ENCODE measurements around the gene GAB2. TPM values are rescaled to one million over a fixed set of nuclear protein-coding genes. Genes with fewer than 3 reads are reported as not detected.

Gene GAB2
- total and polyA plus RNA-seq, 2 of the 13 experiments (the other 11 are each of a cell fraction or from before 2014, with no cell fraction given) = 4.1 to 8.6 TPM

DNA sequence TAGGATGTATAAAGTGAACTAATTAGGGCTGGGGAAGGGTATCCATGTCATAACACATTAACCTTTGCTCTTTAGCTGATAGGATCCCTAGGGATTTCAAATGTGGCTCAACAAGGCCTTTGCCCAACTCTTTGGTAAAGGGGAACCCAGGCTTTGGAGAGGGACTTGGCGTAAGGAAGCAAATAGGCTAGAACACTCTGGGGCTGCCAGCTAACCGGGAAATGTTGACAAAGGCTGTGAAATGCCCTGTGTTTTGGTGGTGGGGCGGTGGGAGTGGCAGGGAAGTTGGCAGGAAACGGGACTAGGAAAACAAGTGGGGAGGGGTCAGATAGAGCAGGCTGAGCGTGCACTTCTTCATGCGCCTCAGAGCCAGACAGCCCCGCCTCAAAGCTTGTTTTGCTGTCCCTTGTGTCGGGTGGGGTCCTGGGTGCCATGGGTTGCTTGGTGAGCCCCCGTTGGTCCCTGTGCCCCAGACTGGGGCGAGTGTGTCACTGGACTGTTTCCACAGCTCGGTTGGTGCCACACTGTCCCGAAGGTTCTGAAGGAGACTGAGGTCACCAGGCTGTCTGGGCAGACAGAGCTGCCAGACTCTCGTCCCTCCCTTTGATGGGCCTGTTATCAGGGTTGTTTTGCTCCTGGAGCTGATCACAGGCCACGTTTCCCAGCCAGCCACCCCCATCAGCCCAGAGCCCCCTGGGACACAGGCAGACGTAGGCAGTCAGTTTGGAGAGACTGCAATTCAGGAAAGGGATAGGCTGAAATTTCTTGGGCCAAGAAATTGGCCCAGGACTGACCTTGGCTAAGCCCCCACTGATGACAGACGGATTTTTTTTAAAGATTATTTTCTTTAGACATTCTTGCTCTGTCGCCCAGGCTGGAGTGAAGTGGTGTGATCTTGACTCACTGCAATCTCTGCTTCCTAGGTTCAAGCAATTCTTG, 248.8 kb downstream of the GAB2 start:
- Histone ChIP-seq H3K27ac (ENCODE audit: extremely low read length, insufficient read depth, low read length) (no peak overlapping the region), H3K4me2 (ENCODE audit: low read depth, low read length) (peak overlapping the region; percentile 36), H2AFZ (ENCODE audit: low read length) (no peak overlapping the region), H4K20me1 (ENCODE audit: insufficient read depth, low read length) (no peaks in the 10 kb centered on the region; the same call in 1 of the 2 replicates), H3K36me3 (replicated peaks in 1 of 2; ENCODE audit: control insufficient read depth in 1 of 2, insufficient read depth in 2 of 2, low read length in 2 of 2) (peaks cover 0 to under 1% of the 10 kb centered on the region in 2 experiments; a peak in 2 of 5 replicates), H3K9me3 (ENCODE audit: low read length) (no peaks in the 10 kb centered on the region), H3K79me2 (ENCODE audit: insufficient read depth, low read length) (no peaks in the 10 kb centered on the region), H3K4me3 (replicated peaks in 1 of 3; ENCODE audit: insufficient read depth in 1 of 3, low read depth in 2 of 3, low read length in 3 of 3) (peak overlapping the region in 1 of 3 experiments; percentile 8; a peak in 1 of 6 replicates), H3K9ac (ENCODE audit: insufficient read depth, low read depth, low read length) (no peak overlapping the region), H3K4me1 (ENCODE audit: insufficient read depth, low read length) (peaks cover 38% of the 10 kb centered on the region), H3K27me3 (ENCODE audit: control insufficient read depth in 1 of 2, insufficient read depth in 2 of 2, low read length in 2 of 2) (no peaks in the 10 kb centered on the region)
- WGBS (ENCODE audit: low lambda C conversion rate) = 54% methylated on average over 10 of the region's 17 CpGs
- BruUV-seq (replicated peaks) = no TSS peak
- intact Hi-C loops (cut with micrococcal nuclease; ENCODE audit: unreplicated experiment) (no loop called here), in situ Hi-C loops (cut with HindIII; ENCODE audit: extremely low pct_ligation_motif_present, low pct_unique_long_range_greater_than_20kb) (no loop called here)
- DNase-seq (ENCODE audit: low spot score) = peak; percentile 64
- ChIA-PET CTCF (ENCODE audit: low intra/inter-chr PET ratio, low total read pairs) (no interaction called here), POLR2A (interaction anchor here (0.7 to 1.4 kb wide), 5 partner anchors 12 to 111 kb away, joined by 3 to 8 read pairs (median 3); partner anchors contain the start of gene ALG8)
- ATAC-seq = peak; percentile 49
- no peak for FAIRE-seq
- TF ChIP-seq HNF4A (CRISPR knock-in tag; IDR thresholded peaks at IDR 0.05) (peak; percentile 14; the same call in 1 of the 2 replicates), GFI1 (CRISPR knock-in tag; IDR thresholded peaks at IDR 0.05; ENCODE audit: borderline replicate concordance) (0 out of 2 replicates have a peak, but pooled peaks have one; percentile 29), ARID4A (CRISPR knock-in tag; IDR thresholded peaks at IDR 0.05; ENCODE audit: borderline replicate concordance) (0 out of 2 replicates have a peak, but pooled peaks have one; percentile 9), ZNF329 (CRISPR knock-in tag; IDR thresholded peaks at IDR 0.05; ENCODE audit: low read depth) (no peak), BCL6 (CRISPR knock-in tag; IDR thresholded peaks at IDR 0.05) (no peak), HNRNPUL1 (IDR thresholded peaks at IDR 0.05; ENCODE audit: low read depth, low read length) (no peak), NR2F1 (CRISPR knock-in tag; IDR thresholded peaks at IDR 0.05) (0 out of 4 replicates have a peak, but pooled peaks of 1 of the 2 experiments have one; percentile 9), ZNF597 (CRISPR knock-in tag; IDR thresholded peaks at IDR 0.05) (no peak), ZBTB38 (CRISPR knock-in tag; IDR thresholded peaks at IDR 0.05) (peak; percentile 66; the same call in 1 of the 2 replicates), IRF2 (CRISPR knock-in tag; IDR thresholded peaks at IDR 0.05) (0 out of 2 replicates have a peak, but pooled peaks have one; percentile 16), ZNF296 (CRISPR knock-in tag; conservative IDR thresholded peaks at IDR 0.05) (no peak), ZNF180 (CRISPR knock-in tag; IDR thresholded peaks at IDR 0.05; ENCODE audit: borderline replicate concordance, low read depth) (no peak)
- TF ChIP-seq, protein P1, sequence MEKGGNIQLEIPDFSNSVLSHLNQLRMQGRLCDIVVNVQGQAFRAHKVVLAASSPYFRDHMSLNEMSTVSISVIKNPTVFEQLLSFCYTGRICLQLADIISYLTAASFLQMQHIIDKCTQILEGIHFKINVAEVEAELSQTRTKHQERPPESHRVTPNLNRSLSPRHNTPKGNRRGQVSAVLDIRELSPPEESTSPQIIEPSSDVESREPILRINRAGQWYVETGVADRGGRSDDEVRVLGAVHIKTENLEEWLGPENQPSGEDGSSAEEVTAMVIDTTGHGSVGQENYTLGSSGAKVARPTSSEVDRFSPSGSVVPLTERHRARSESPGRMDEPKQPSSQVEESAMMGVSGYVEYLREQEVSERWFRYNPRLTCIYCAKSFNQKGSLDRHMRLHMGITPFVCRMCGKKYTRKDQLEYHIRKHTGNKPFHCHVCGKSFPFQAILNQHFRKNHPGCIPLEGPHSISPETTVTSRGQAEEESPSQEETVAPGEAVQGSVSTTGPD (CRISPR knock-in tag; IDR thresholded peaks at IDR 0.05) = 0 out of 2 replicates have a peak, but pooled peaks have one; percentile 29
